ENCODE data around the gene UBE2F. TPM values are rescaled to one million over a fixed set of nuclear protein-coding genes. Genes with fewer than 3 reads are reported as not detected.

UBE2F gene
- total and polyA plus RNA-seq, 9 of the 15 experiments (the other 6 are each of a cell fraction or from before 2014, with no cell fraction given): 18.1 to 88.1 (median 53.0) TPM

DNA sequence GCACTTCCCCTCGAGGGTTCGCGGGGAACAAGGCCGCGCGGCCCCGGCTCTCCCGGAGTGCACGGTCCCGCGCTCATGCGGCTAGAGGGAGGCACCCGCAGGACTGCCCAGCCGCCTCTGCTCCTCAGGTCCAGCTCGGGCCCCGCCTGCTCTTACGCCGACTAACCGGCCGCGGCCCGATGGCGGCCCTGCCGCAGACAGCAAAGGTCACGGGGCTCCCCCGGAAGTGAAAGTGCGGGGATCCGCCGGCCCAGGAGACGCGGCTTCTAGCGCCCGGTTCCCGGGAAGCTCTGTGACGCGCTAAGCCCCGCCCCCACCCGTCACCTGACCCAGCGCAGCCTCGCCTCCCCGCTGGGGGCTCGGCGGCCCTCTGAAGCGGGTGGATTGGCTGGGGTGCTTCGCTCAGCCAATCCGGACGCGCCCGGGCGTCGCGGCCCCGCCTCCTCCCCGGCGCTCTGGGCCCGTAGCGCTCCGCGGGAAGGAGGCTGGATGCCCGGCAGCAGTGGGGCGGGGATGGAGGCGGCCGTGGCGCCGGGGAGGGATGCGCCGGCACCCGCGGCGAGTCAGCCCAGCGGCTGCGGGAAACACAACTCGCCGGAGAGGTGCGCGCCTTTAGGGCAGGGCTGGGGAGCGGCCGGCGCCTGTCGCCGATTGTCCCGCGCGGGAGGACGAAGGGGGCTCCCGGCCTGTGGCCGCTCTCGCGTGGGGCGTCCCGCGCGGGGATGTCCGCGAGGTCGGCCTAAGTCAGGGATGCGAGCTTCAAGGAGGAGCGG is 93.9 kb downstream of the UBE2F start, which contains the start of gene SCLY (continued):
- TF ChIP-seq FOXK2 (conservative IDR thresholded peaks at IDR 0.05 in 1 of 2, IDR thresholded peaks at IDR 0.05 in 1 of 2; ENCODE audit: low read depth in 2 of 2) (no peak), CCNT2 (IDR thresholded peaks at IDR 0.05; ENCODE audit: borderline replicate concordance, extremely low read depth, insufficient read length, low read depth, low read length) (peak; percentile 75), TGIF2 (CRISPR knock-in tag; IDR thresholded peaks at IDR 0.05) (no peak), TOE1 (IDR thresholded peaks at IDR 0.05; ENCODE audit: borderline replicate concordance) (0 out of 2 replicates have a peak, but pooled peaks have one; percentile 32), TOE1 (CRISPR knock-in tag; IDR thresholded peaks at IDR 0.05; ENCODE audit: borderline replicate concordance, low read depth) (no peak), ZNF23 (CRISPR knock-in tag; IDR thresholded peaks at IDR 0.05) (no peak), KAT2B (IDR thresholded peaks at IDR 0.05; ENCODE audit: low read depth, low read length) (no peak), HNRNPLL (IDR thresholded peaks at IDR 0.05; ENCODE audit: low read depth, low read length, poor library complexity, severe bottlenecking) (peak; percentile 40), NFE2L1 (tag; IDR thresholded peaks at IDR 0.05; ENCODE audit: borderline replicate concordance, low read depth) (no peak), MYNN (IDR thresholded peaks at IDR 0.05) (no peak; the same call in 1 of the 2 replicates), MYNN (CRISPR knock-in tag; IDR thresholded peaks at IDR 0.05) (no peak), NRF1 (conservative IDR thresholded peaks at IDR 0.05 in 1 of 2, IDR thresholded peaks at IDR 0.05 in 1 of 2) (peak; percentile 83 to 84), RBM17 (IDR thresholded peaks at IDR 0.05; ENCODE audit: borderline replicate concordance, low read depth, low read length) (no peak), SMARCE1 (IDR thresholded peaks at IDR 0.05) (no peak), TCF7 (IDR thresholded peaks at IDR 0.05; ENCODE audit: borderline replicate concordance) (peak; percentile 40; the same call in 1 of the 2 replicates), L3MBTL2 (IDR thresholded peaks at IDR 0.05) (peak; percentile 49; the same call in 1 of the 2 replicates), XRCC3 (IDR thresholded peaks at IDR 0.05) (no peak)
- TF ChIP-seq, protein P1, sequence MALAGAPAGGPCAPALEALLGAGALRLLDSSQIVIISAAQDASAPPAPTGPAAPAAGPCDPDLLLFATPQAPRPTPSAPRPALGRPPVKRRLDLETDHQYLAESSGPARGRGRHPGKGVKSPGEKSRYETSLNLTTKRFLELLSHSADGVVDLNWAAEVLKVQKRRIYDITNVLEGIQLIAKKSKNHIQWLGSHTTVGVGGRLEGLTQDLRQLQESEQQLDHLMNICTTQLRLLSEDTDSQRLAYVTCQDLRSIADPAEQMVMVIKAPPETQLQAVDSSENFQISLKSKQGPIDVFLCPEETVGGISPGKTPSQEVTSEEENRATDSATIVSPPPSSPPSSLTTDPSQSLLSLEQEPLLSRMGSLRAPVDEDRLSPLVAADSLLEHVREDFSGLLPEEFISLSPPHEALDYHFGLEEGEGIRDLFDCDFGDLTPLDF (CRISPR knock-in tag; IDR thresholded peaks at IDR 0.05): 0 out of 2 replicates have a peak, but pooled peaks have one; percentile 10
- TF ChIP-seq, protein P2, sequence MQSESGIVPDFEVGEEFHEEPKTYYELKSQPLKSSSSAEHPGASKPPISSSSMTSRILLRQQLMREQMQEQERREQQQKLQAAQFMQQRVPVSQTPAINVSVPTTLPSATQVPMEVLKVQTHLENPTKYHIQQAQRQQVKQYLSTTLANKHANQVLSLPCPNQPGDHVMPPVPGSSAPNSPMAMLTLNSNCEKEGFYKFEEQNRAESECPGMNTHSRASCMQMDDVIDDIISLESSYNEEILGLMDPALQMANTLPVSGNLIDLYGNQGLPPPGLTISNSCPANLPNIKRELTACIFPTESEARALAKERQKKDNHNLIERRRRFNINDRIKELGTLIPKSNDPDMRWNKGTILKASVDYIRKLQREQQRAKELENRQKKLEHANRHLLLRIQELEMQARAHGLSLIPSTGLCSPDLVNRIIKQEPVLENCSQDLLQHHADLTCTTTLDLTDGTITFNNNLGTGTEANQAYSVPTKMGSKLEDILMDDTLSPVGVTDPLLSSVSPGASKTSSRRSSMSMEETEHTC (IDR thresholded peaks at IDR 0.05): 0 out of 2 replicates have a peak, but pooled peaks have one; percentile 18
- TF ChIP-seq, protein P3, sequence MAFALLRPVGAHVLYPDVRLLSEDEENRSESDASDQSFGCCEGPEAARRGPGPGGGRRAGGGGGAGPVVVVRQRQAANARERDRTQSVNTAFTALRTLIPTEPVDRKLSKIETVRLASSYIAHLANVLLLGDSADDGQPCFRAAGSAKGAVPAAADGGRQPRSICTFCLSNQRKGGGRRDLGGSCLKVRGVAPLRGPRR (CRISPR knock-in tag; IDR thresholded peaks at IDR 0.05): no peak
- TF ChIP-seq, protein P4, sequence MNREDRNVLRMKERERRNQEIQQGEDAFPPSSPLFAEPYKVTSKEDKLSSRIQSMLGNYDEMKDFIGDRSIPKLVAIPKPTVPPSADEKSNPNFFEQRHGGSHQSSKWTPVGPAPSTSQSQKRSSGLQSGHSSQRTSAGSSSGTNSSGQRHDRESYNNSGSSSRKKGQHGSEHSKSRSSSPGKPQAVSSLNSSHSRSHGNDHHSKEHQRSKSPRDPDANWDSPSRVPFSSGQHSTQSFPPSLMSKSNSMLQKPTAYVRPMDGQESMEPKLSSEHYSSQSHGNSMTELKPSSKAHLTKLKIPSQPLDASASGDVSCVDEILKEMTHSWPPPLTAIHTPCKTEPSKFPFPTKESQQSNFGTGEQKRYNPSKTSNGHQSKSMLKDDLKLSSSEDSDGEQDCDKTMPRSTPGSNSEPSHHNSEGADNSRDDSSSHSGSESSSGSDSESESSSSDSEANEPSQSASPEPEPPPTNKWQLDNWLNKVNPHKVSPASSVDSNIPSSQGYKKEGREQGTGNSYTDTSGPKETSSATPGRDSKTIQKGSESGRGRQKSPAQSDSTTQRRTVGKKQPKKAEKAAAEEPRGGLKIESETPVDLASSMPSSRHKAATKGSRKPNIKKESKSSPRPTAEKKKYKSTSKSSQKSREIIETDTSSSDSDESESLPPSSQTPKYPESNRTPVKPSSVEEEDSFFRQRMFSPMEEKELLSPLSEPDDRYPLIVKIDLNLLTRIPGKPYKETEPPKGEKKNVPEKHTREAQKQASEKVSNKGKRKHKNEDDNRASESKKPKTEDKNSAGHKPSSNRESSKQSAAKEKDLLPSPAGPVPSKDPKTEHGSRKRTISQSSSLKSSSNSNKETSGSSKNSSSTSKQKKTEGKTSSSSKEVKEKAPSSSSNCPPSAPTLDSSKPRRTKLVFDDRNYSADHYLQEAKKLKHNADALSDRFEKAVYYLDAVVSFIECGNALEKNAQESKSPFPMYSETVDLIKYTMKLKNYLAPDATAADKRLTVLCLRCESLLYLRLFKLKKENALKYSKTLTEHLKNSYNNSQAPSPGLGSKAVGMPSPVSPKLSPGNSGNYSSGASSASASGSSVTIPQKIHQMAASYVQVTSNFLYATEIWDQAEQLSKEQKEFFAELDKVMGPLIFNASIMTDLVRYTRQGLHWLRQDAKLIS (CRISPR knock-in tag; IDR thresholded peaks at IDR 0.05): no peak

All from K562 (cell line).